Kidney (tissue), 14 donors: ENCODE results near the gene NGRN. TPM values are rescaled to one million over a fixed set of nuclear protein-coding genes. Genes with fewer than 3 reads are reported as not detected.

Source experiments
- DNase-seq, 5 donors: peaks; one replicate each; pipeline ENCODE4 v3.0.0-alpha.2; 2013 to 2020
- FAIRE-seq: peaks from 2 replicates; lab custom pipeline; 2012; peaks lifted over from hg19 to GRCh38; lab: Jason Lieb, UNC
- H3K27ac ChIP-seq, 2 donors: one replicate each; pipeline ENCODE4 v1.7.0; 2013; ENCODE audit warnings: low read depth in 2 of 2, low read length in 2 of 2, inconsistent platforms in 1 of 2
- H3K27me3 ChIP-seq: one replicate; pipeline ENCODE4 v1.7.1; 2013; ENCODE audit warnings: low read length, inconsistent platforms; ENCODE audit not compliant: control insufficient read depth, insufficient read depth
- H3K36me3 ChIP-seq, 3 donors: one replicate each; pipeline versions ENCODE4 v1.7.0 to v1.7.1; 2013; ENCODE audit warnings: low read length in 3 of 3, control low read depth in 1 of 3, inconsistent platforms in 1 of 3; ENCODE audit not compliant: insufficient read depth in 3 of 3, control insufficient read depth in 2 of 3
- H3K4me1 ChIP-seq, 3 donors: one replicate each; pipeline versions ENCODE4 v1.7.0 to v1.7.1; 2013; ENCODE audit warnings: low read length in 3 of 3, inconsistent platforms in 1 of 3, low read depth in 1 of 3; ENCODE audit not compliant: control insufficient read depth in 2 of 3, insufficient read depth in 2 of 3
- H3K4me3 ChIP-seq, 3 donors: one replicate each; pipeline versions ENCODE4 v1.7.0 to v1.8.1; 2013; ENCODE audit warnings: low read length in 3 of 3, control low read depth in 1 of 3, inconsistent platforms in 1 of 3
- H3K9ac ChIP-seq, 3 donors: one replicate each; pipeline versions ENCODE4 v1.7.0 to v1.7.1; 2013; ENCODE audit warnings: low read length in 3 of 3, control low read depth in 1 of 3, inconsistent platforms in 1 of 3
- H3K9me3 ChIP-seq, 3 donors: one replicate each; pipeline versions ENCODE4 v1.7.0 to v1.7.1; 2013; ENCODE audit warnings: low read length in 3 of 3, control low read depth in 1 of 3, inconsistent platforms in 1 of 3; ENCODE audit not compliant: control insufficient read depth in 2 of 3, insufficient read depth in 1 of 3
- intact Hi-C: fragments of 100-400 bp; cut with DNase I; formaldehyde crosslinking; loops from one replicate; pipeline ENCODE4 v1.11.1; 2022
- polyA plus RNA-seq: library from polyadenylated mRNA; stranded (reverse); fragments of 350-450 nt; fragmentation: Illumina TruSeq; extraction: RNeasy Lipid Tissue Mini Kit (QIAGEN cat#74804); gene quantifications from one replicate; pipeline ENCODE4 v1.2.3, GENCODE V29; 2014; ENCODE audit warnings: low read depth, low replicate concordance; ENCODE audit not compliant: insufficient read depth
- total RNA-seq: library from RNA; stranded (reverse); fragmentation: NEBNext Ultra II Directional; extraction: Animal tissue kit (Norgen Biotek cat#: 25700); gene quantifications from one replicate; pipeline ENCODE4 v1.2.1, GENCODE V29; 2021
- TF ChIP-seq, protein P1 (sequence below): IDR thresholded peaks from 3 replicates; pipeline ENCODE4 v1.5.1; 2012; ENCODE audit warnings: mild to moderate bottlenecking, moderate library complexity, borderline replicate concordance; ENCODE audit not compliant: insufficient read depth; ENCODE audit errors: extremely low read depth
- donor health status: control.
- donor health status: control.
- donor health status: control.
- donor health status: control.
- donor health status: control.
- donor health status: DM: yes; HTN: yes; CAD: no.
- donor health status: Normal renal cell carcinoma (clear cell type).

Gene NGRN
- total and polyA plus RNA-seq, 2 donors from 2014 or later, result 81.9 to 93.8 TPM

DNA sequence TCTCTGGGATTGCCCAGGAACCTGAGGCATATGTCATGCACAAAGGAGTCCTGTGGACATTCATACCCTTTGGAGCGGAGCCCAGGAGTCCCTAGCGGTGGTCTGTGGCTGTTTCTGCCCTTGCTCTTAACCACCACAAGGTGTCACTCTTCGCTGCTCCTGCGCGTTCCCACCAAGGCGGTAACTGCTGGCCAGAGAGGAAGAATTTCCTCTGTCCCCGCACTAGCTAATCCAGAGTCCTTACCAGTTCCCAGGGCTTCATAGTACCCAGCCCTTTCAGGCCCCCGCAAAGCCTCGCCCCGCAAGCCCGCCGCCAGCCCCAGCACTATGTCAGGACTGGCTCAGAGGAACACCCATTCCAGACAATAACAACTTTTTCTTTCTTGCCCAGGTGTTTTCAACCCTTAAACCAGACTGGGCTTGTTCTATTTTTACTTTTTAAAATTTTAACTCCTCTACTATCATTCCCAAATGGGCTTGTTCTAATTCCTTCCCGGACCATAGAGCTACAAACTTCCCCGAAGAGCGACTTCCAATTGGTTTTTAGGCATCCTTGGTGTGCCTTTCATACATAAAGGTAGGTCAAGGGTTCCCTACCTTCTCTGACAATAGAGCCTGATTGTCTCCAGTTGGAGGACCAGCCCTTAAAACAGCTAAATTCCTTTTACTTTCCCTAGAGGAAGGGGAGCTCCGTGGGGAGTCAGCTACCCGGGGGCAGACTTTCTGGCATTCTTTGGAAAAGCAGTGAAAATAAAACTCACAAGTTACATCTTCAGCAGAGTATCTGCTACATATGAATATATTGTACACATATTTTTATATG is 54.8 kb downstream of the NGRN start:
- DNase-seq (peak; percentile 90 to 97 (median 92)), FAIRE-seq (no peak)
- no peak overlapping the region for H3K27ac ChIP-seq
- intact Hi-C loops, result loop anchor here (10.0 kb wide), 1 partner anchor 165 kb away; no protein-coding TSS in a partner anchor
- H3K27me3 ChIP-seq, result no peaks in the 10 kb centered on the region
- TF ChIP-seq, protein P1, sequence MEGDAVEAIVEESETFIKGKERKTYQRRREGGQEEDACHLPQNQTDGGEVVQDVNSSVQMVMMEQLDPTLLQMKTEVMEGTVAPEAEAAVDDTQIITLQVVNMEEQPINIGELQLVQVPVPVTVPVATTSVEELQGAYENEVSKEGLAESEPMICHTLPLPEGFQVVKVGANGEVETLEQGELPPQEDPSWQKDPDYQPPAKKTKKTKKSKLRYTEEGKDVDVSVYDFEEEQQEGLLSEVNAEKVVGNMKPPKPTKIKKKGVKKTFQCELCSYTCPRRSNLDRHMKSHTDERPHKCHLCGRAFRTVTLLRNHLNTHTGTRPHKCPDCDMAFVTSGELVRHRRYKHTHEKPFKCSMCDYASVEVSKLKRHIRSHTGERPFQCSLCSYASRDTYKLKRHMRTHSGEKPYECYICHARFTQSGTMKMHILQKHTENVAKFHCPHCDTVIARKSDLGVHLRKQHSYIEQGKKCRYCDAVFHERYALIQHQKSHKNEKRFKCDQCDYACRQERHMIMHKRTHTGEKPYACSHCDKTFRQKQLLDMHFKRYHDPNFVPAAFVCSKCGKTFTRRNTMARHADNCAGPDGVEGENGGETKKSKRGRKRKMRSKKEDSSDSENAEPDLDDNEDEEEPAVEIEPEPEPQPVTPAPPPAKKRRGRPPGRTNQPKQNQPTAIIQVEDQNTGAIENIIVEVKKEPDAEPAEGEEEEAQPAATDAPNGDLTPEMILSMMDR, result peak; percentile 100
- no peaks in the 10 kb centered on the region for H3K36me3 ChIP-seq
- H3K4me1 ChIP-seq, result peaks cover 0 to 3% (median 0%) of the 10 kb centered on the region in 3 donors
- H3K9me3 ChIP-seq, result no peaks in the 10 kb centered on the region
- peak overlapping the region in 1 of 3 donors; percentile 19 for H3K4me3 ChIP-seq
- H3K9ac ChIP-seq, result no peak overlapping the region

- no peak overlapping the region for H3K4me3 ChIP-seq
- intact Hi-C loops, result loop anchor here (10.0 kb wide), 1 partner anchor 164 kb away; no protein-coding TSS in a partner anchor
- no peaks in the 10 kb centered on the region for H3K9me3 ChIP-seq
- no peaks in the 10 kb centered on the region for H3K36me3 ChIP-seq
- H3K27ac ChIP-seq, result no peak overlapping the region
- DNase-seq (no peak), FAIRE-seq (no peak)
- no peaks in the 10 kb centered on the region for H3K27me3 ChIP-seq
- H3K9ac ChIP-seq, result no peak overlapping the region
- H3K4me1 ChIP-seq, result peaks cover 0 to 3% (median 0%) of the 10 kb centered on the region in 3 donors
- TF ChIP-seq, protein P1, result no peak
These were observed 55.4 kb downstream of the NGRN start for GRCh38 chr15:90320885-90321278.

Other genes starting within 250 kb of the NGRN start
- gene IDH2, start 163.2 kb upstream of the NGRN start, total RNA-seq, result 87.0 TPM
- 545 TPM for gene IDH2, start 163.2 kb upstream of the NGRN start, polyA plus RNA-seq
- gene SEMA4B, start 64.3 kb upstream of the NGRN start, total RNA-seq, result 190 TPM
- gene SEMA4B, start 64.3 kb upstream of the NGRN start, polyA plus RNA-seq, result 28.7 TPM
- 158 TPM for gene CIB1, start 31.7 kb upstream of the NGRN start, total RNA-seq
- gene CIB1, start 31.7 kb upstream of the NGRN start, polyA plus RNA-seq, result 321 TPM
- gene GDPGP1, start 31.5 kb upstream of the NGRN start, total RNA-seq, result 15.3 TPM
- gene GDPGP1, start 31.5 kb upstream of the NGRN start, polyA plus RNA-seq, result 4.8 TPM
- gene TTLL13, start 16.1 kb upstream of the NGRN start, total RNA-seq, result 0.54 TPM
- gene TTLL13, start 16.1 kb upstream of the NGRN start, polyA plus RNA-seq, result 0.88 TPM
- 3.1 TPM for gene ZNF774, start 86.6 kb downstream of the NGRN start, total RNA-seq
- 1.7 TPM for gene ZNF774, start 86.6 kb downstream of the NGRN start, polyA plus RNA-seq
- gene IQGAP1, start 122.6 kb downstream of the NGRN start, total RNA-seq, result 218 TPM
- 70.0 TPM for gene IQGAP1, start 122.6 kb downstream of the NGRN start, polyA plus RNA-seq